H9 (cell line): ENCODE data around the gene SOHLH1. TPM values are rescaled to one million over a fixed set of nuclear protein-coding genes. Genes with fewer than 3 reads are reported as not detected.

Experiments used
- DNase-seq: peaks from one replicate; pipeline ENCODE4 v3.0.0-alpha.2; 2017
- H2AFZ ChIP-seq: one replicate; pipeline ENCODE4 v1.6.1; 2013; ENCODE audit warnings: mild to moderate bottlenecking, low read length, control low read depth, moderate library complexity
- H2AK5ac ChIP-seq: 2 replicates; pipeline ENCODE4 v1.6.1; 2013; ENCODE audit warnings: low read length, control low read depth, mixed read lengths; ENCODE audit not compliant: insufficient read length
- H2BK120ac ChIP-seq: one replicate; pipeline ENCODE4 v1.6.1; 2013; ENCODE audit warnings: low read depth, mild to moderate bottlenecking, low read length, control low read depth, inconsistent platforms; ENCODE audit not compliant: poor library complexity, severe bottlenecking
- H2BK12ac ChIP-seq: 2 replicates; pipeline ENCODE4 v1.6.1; 2013; ENCODE audit warnings: low read length, control low read depth, mixed read lengths, low read depth; ENCODE audit not compliant: insufficient read length
- H2BK15ac ChIP-seq: 2 replicates; pipeline ENCODE4 v1.6.1; 2013; ENCODE audit warnings: low read depth, low read length, control low read depth
- H2BK20ac ChIP-seq: one replicate; pipeline ENCODE4 v1.6.1; 2013; ENCODE audit warnings: low read depth, mild to moderate bottlenecking, low read length, control low read depth, inconsistent platforms; ENCODE audit not compliant: poor library complexity, severe bottlenecking
- H2BK5ac ChIP-seq: 2 replicates; pipeline ENCODE4 v1.6.1; 2013; ENCODE audit warnings: low read length, control low read depth, mixed read lengths; ENCODE audit not compliant: insufficient read length
- H3K14ac ChIP-seq: 2 replicates; pipeline ENCODE4 v1.6.1; 2013; ENCODE audit warnings: low read length, control low read depth; ENCODE audit not compliant: insufficient read depth
- H3K18ac ChIP-seq: 2 replicates; pipeline ENCODE4 v1.6.1; 2013; ENCODE audit warnings: low read depth, mild to moderate bottlenecking, mixed read lengths, low read length, control low read depth; ENCODE audit not compliant: insufficient read length
- H3K23ac ChIP-seq: 2 replicates; pipeline ENCODE4 v1.6.1; 2013; ENCODE audit warnings: low read length, control low read depth, mixed read lengths, low read depth; ENCODE audit not compliant: insufficient read length
- H3K23me2 ChIP-seq: 2 replicates; pipeline ENCODE4 v1.6.1; 2013; ENCODE audit warnings: low read depth, mild to moderate bottlenecking, mixed read lengths, low read length, control low read depth; ENCODE audit not compliant: insufficient read length, poor library complexity, severe bottlenecking
- H3K27ac ChIP-seq: 2 replicates; pipeline ENCODE4 v1.5.1; 2013; ENCODE audit warnings: low read length, control low read depth, mixed read lengths, low read depth; ENCODE audit not compliant: insufficient read length
- H3K27me3 ChIP-seq: 2 replicates; pipeline ENCODE4 v1.6.1; 2013; ENCODE audit warnings: low read length, control low read depth, inconsistent platforms; ENCODE audit not compliant: insufficient read depth
- H3K4ac ChIP-seq: 2 replicates; pipeline ENCODE4 v1.6.1; 2013; ENCODE audit warnings: low read depth, mild to moderate bottlenecking, control low read depth, inconsistent platforms, low read length, moderate library complexity
- H3K4me1 ChIP-seq: 2 replicates; pipeline ENCODE4 v1.6.1; 2013; ENCODE audit warnings: low read length, control low read depth, inconsistent platforms; ENCODE audit not compliant: insufficient read depth
- H3K4me2 ChIP-seq: 2 replicates; pipeline ENCODE4 v1.6.1; 2013; ENCODE audit warnings: low read length, control low read depth, mixed read lengths; ENCODE audit not compliant: insufficient read length, insufficient read depth
- H3K56ac ChIP-seq: 2 replicates; pipeline ENCODE4 v1.6.1; 2013; ENCODE audit warnings: low read depth, mild to moderate bottlenecking, mixed read lengths, low read length, control low read depth; ENCODE audit not compliant: insufficient read length
- H3K79me1 ChIP-seq: 2 replicates; pipeline ENCODE4 v1.6.1; 2013; ENCODE audit warnings: low read depth, mild to moderate bottlenecking, moderate library complexity, low read length, control low read depth, inconsistent platforms; ENCODE audit not compliant: insufficient read depth, poor library complexity, severe bottlenecking
- H3K79me2 ChIP-seq: 2 replicates; pipeline ENCODE4 v1.6.1; 2013; ENCODE audit warnings: low read length, control low read depth, inconsistent platforms; ENCODE audit not compliant: insufficient read depth
- H3K9ac ChIP-seq: 2 replicates; pipeline ENCODE4 v1.6.1; 2013; ENCODE audit warnings: low read length, control low read depth, mixed read lengths; ENCODE audit not compliant: insufficient read length; ENCODE audit errors: extremely low read depth
- H3K9me3 ChIP-seq: one replicate; pipeline ENCODE4 v1.6.1; 2013; ENCODE audit warnings: low read depth, low read length, inconsistent platforms; ENCODE audit not compliant: control insufficient read depth
- H3T11ph ChIP-seq: one replicate; pipeline ENCODE4 v1.6.1; 2013; ENCODE audit warnings: mild to moderate bottlenecking, low read length, control low read depth, inconsistent platforms
- H4K20me1 ChIP-seq: one replicate; pipeline ENCODE4 v1.6.1; 2013; ENCODE audit not compliant: control insufficient read depth, insufficient read length, insufficient read depth
- H4K5ac ChIP-seq: 2 replicates; pipeline ENCODE4 v1.6.1; 2013; ENCODE audit warnings: low read depth, mild to moderate bottlenecking, mixed read lengths, low read length, control low read depth; ENCODE audit not compliant: insufficient read length
- H4K8ac ChIP-seq: replicated peaks from 2 replicates; pipeline ENCODE4 v1.6.1; 2013; ENCODE audit warnings: low read length, control low read depth, mixed read lengths, low read depth; ENCODE audit not compliant: insufficient read length
- H4K91ac ChIP-seq: 2 replicates; pipeline ENCODE4 v1.6.1; 2013; ENCODE audit warnings: low read depth, mild to moderate bottlenecking, moderate library complexity, mixed read lengths, low read length, control low read depth; ENCODE audit not compliant: insufficient read length
- H3K27ac Mint-ChIP-seq, 3 experiments: 2 replicates in 2 of 3; 3 replicates in 1 of 3; pipeline ENCODE4 v1.8.0; 2020 to 2021; ENCODE audit warnings: mixed read lengths in 3 of 3, mild to moderate bottlenecking in 1 of 3, moderate library complexity in 1 of 3
- H3K27me3 Mint-ChIP-seq: 2 replicates; pipeline ENCODE4 v1.8.0; 2021; ENCODE audit warnings: low read depth, mild to moderate bottlenecking, moderate library complexity, mixed read lengths
- H3K36me3 Mint-ChIP-seq, 3 experiments: 2 replicates in 2 of 3; 3 replicates in 1 of 3; pipeline ENCODE4 v1.8.0; 2020 to 2021; ENCODE audit warnings: low read depth in 3 of 3, mixed read lengths in 3 of 3; ENCODE audit not compliant: insufficient read depth in 1 of 3
- H3K4me1 Mint-ChIP-seq, 2 experiments: 2 replicates each; pipeline ENCODE4 v1.8.0; 2020; ENCODE audit warnings: mixed read lengths in 2 of 2
- H3K4me3 Mint-ChIP-seq, 2 experiments: 2 replicates in 1 of 2; 3 replicates in 1 of 2; pipeline ENCODE4 v1.8.0; 2020 to 2021; ENCODE audit warnings: mild to moderate bottlenecking in 2 of 2, mixed read lengths in 2 of 2, moderate library complexity in 1 of 2
- H3K9me3 Mint-ChIP-seq, 2 experiments: 2 replicates in 1 of 2; 3 replicates in 1 of 2; pipeline ENCODE4 v1.8.0; 2020; ENCODE audit warnings: mild to moderate bottlenecking in 2 of 2, mixed read lengths in 2 of 2, moderate library complexity in 1 of 2
- WGBS: extraction: QIAGEN DNeasy Blood & Tissue Kit; methylation state at CpG from one replicate; pipeline ENCODE4 v1.1.7; 2013; ENCODE audit warnings: missing lambda C conversion rate, low lambda C conversion rate, mixed read lengths; ENCODE audit not compliant: insufficient read length; ENCODE audit errors: extremely low coverage; 5-methylcytosine and 5-hydroxymethylcytosine counted together
- total RNA-seq: library from RNA; stranded (reverse); gene quantifications from 2 replicates; pipeline ENCODE4 v1.2.1, GENCODE V29; 2021
- TF ChIP-seq, protein P1 (sequence below): fragments of 200-600 bp; sonication (generic); conservative IDR thresholded peaks from 3 replicates; pipeline ENCODE4 v1.8.0; 2021; ENCODE audit warnings: antibody characterized with exemption, mild to moderate bottlenecking

SOHLH1 gene
- total RNA-seq, 1 experiment from 2014 or later, result not detected

DNA sequence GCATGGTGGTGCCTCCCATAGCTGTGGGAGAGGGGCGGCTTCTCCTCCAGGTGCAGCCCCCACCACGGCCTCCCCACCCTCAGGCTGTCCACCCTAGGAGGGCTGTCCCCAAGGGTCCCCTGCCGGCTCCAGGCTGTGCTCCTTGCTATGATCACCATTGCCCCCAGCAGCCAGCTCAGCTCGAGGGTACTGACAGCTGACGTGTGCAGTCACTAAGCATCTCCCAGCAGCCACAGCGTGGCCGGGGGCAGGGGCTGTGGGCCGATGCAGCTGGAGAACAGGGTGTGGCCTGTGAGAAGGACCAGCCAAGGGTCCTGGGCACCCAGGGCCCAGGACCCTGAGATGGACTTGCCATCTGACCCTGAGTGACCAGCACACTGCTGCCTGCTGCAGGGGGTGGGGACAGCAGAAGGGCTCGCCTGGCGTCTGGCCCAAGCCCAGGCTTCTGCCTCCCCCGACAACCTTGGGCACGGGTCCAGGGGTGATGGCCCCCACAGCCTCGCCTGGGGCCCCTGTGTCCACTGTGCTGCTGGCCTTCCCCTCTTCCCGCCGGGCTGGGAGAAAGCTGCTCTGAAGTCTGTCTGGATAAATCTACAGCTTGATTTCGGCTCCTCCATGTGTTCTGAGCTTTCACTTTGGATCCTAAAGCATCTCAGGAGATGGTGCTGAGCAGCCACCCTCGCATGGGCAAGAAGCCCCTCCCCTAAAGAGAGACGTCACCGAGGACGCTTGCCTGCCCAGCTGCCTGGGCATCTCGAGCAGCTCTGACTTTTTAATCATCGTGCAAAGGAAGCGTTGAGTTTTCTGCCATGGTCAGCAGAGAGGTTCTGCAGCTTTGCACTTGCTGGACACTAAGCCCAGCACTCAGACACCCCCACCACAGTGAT is 8.2 kb upstream of the SOHLH1 start:
- no peaks in the 10 kb centered on the region for H3K79me1 ChIP-seq
- H3K18ac ChIP-seq, result no peak overlapping the region
- H3T11ph ChIP-seq, result no peak overlapping the region
- H2AFZ ChIP-seq, result no peak overlapping the region
- no peak overlapping the region for H3K4me2 ChIP-seq
- H3K9me3 ChIP-seq, result no peaks in the 10 kb centered on the region
- H2BK12ac ChIP-seq, result no peak overlapping the region
- H3K4me1 ChIP-seq, result no peaks in the 10 kb centered on the region
- Mint-ChIP-seq H3K27me3 (peaks cover 28% of the 10 kb centered on the region), H3K4me3 (no peak overlapping the region), H3K4me1 (peaks cover 2 to 4% of the 10 kb centered on the region in 2 experiments; a peak in 3 of 4 replicates), H3K27ac (no peak overlapping the region), H3K36me3 (no peaks in the 10 kb centered on the region), H3K9me3 (no peaks in the 10 kb centered on the region; a peak in 1 of 5 replicates)
- no CpG with 5 or more reads among the region's 23 CpGs for WGBS
- H3K23me2 ChIP-seq, result no peaks in the 10 kb centered on the region
- H2AK5ac ChIP-seq, result no peak overlapping the region
- no peak overlapping the region for H3K56ac ChIP-seq
- no peak overlapping the region for H3K27ac ChIP-seq
- no peak overlapping the region for H4K8ac ChIP-seq
- no peaks in the 10 kb centered on the region; the same call in 1 of the 2 replicates for H3K27me3 ChIP-seq
- no peaks in the 10 kb centered on the region for H3K79me2 ChIP-seq
- no peak overlapping the region for H3K23ac ChIP-seq
- no peak overlapping the region for H2BK20ac ChIP-seq
- H3K4ac ChIP-seq, result no peak overlapping the region
- H4K20me1 ChIP-seq, result no peaks in the 10 kb centered on the region
- no peak overlapping the region for H3K14ac ChIP-seq
- no peak overlapping the region for H2BK15ac ChIP-seq
- no peak overlapping the region for H4K5ac ChIP-seq
- H2BK5ac ChIP-seq, result no peak overlapping the region
- no peak overlapping the region for H4K91ac ChIP-seq
- H3K9ac ChIP-seq, result no peak overlapping the region
- TF ChIP-seq, protein P1, sequence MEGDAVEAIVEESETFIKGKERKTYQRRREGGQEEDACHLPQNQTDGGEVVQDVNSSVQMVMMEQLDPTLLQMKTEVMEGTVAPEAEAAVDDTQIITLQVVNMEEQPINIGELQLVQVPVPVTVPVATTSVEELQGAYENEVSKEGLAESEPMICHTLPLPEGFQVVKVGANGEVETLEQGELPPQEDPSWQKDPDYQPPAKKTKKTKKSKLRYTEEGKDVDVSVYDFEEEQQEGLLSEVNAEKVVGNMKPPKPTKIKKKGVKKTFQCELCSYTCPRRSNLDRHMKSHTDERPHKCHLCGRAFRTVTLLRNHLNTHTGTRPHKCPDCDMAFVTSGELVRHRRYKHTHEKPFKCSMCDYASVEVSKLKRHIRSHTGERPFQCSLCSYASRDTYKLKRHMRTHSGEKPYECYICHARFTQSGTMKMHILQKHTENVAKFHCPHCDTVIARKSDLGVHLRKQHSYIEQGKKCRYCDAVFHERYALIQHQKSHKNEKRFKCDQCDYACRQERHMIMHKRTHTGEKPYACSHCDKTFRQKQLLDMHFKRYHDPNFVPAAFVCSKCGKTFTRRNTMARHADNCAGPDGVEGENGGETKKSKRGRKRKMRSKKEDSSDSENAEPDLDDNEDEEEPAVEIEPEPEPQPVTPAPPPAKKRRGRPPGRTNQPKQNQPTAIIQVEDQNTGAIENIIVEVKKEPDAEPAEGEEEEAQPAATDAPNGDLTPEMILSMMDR, result no peak
- H2BK120ac ChIP-seq, result no peak overlapping the region
- no peak for DNase-seq
